SK-N-SH (cell line): Measurements from ENCODE around the gene SNX9.

Source experiments
- CTCF ChIP-seq: fragments of 200-600 bp; sonication (generic); IDR thresholded peaks from 2 replicates; pipeline ENCODE4 v1.6.1; 2017; ENCODE audit warnings: antibody characterized with exemption, mild to moderate bottlenecking, moderate library complexity
- EP300 ChIP-seq, 2 experiments: IDR thresholded peaks; 2 replicates each; pipeline versions ENCODE4 v1.4.0 to v1.6.1; 2012; ENCODE audit warnings: borderline replicate concordance in 1 of 2, low read depth in 1 of 2, low read length in 1 of 2
- FOXJ3 ChIP-seq: sonication (generic); formaldehyde crosslinking; IDR thresholded peaks from 2 replicates; pipeline ENCODE4 v1.5.1; 2020; ENCODE audit warnings: mild to moderate bottlenecking, missing genetic modification reagents
- POLR2AphosphoS5 ChIP-seq: IDR thresholded peaks from 2 replicates; pipeline ENCODE4 v1.6.1; 2012; ENCODE audit warnings: low read depth, low read length
- REST ChIP-seq: IDR thresholded peaks from 2 replicates; pipeline ENCODE4 v1.6.1; 2012; ENCODE audit warnings: mild to moderate bottlenecking, low read depth, low read length, moderate library complexity
- SIN3A ChIP-seq: IDR thresholded peaks from 2 replicates; pipeline ENCODE4 v1.6.1; 2012; ENCODE audit warnings: low read depth, mild to moderate bottlenecking, low read length, moderate library complexity, borderline replicate concordance
- YY1 ChIP-seq: IDR thresholded peaks from 2 replicates; pipeline ENCODE4 v1.4.0; 2012; ENCODE audit warnings: low read depth, mild to moderate bottlenecking

GRCh38 chr6:157823528-157824370, 703 bp downstream of the SNX9 start:
- TF ChIP-seq CTCF: 0 out of 2 replicates have a peak, but pooled peaks have one; percentile 24
- TF ChIP-seq REST: no peak
- TF ChIP-seq YY1: no peak
- no peak for TF ChIP-seq EP300 (IDR thresholded peaks at IDR 0.05; ENCODE audit: borderline replicate concordance in 1 of 2, low read depth in 1 of 2, low read length in 1 of 2)
- no peak for TF ChIP-seq POLR2AphosphoS5
- no peak for TF ChIP-seq FOXJ3 (CRISPR knock-in tag)
- TF ChIP-seq SIN3A: no peak
